ENCODE measurements around the gene PRKD1.
"Not testable (repeated sequence)": the region's sequence is repeated elsewhere in the genome, so short reads cannot be mapped to it uniquely, and the experiment has no call there.

PRKD1 gene

GRCh38 chr14:29734732-29735131, 192.9 kb downstream of the PRKD1 start:
- no peak for DNase-seq

- not testable (repeated sequence) for DNase-seq
Observed at GRCh38 chr14:29726560-29727331, 200.9 kb downstream of the PRKD1 start.

GRCh38 chr14:29724991-29725390, 202.7 kb downstream of the PRKD1 start:
- peak; percentile 99 for DNase-seq

GRCh38 chr14:29722831-29723230, 204.8 kb downstream of the PRKD1 start:
- DNase-seq, result no peak

GRCh38 chr14:29721586-29721985, 206.1 kb downstream of the PRKD1 start:
- no peak for DNase-seq

GRCh38 chr14:29717901-29718300, 209.7 kb downstream of the PRKD1 start:
- no peak for DNase-seq

- no peak for DNase-seq
Observed at GRCh38 chr14:29716150-29716549, 211.5 kb downstream of the PRKD1 start.

GRCh38 chr14:29712601-29713000, 215.0 kb downstream of the PRKD1 start:
- DNase-seq, result peak; percentile 95

GRCh38 chr14:29710015-29710414, 217.6 kb downstream of the PRKD1 start:
- no peak for DNase-seq

GRCh38 chr14:29709490-29709889, 218.2 kb downstream of the PRKD1 start:
- no peak for DNase-seq

- no peak for DNase-seq
Observed at GRCh38 chr14:29706700-29707099, 220.9 kb downstream of the PRKD1 start.

GRCh38 chr14:29705801-29706200, 221.8 kb downstream of the PRKD1 start:
- DNase-seq, result no peak

GRCh38 chr14:29689597-29689996, 238.1 kb downstream of the PRKD1 start:
- not testable (repeated sequence) for DNase-seq

GRCh38 chr14:29687866-29688265, 239.8 kb downstream of the PRKD1 start:
- no peak for DNase-seq

GRCh38 chr14:29687071-29687765, 240.4 kb downstream of the PRKD1 start:
- no peak for DNase-seq

GRCh38 chr14:29684926-29685325, 242.7 kb downstream of the PRKD1 start:
- DNase-seq, result no peak

GRCh38 chr14:29682789-29683188, 244.9 kb downstream of the PRKD1 start:
- DNase-seq, result no peak

GRCh38 chr14:29681316-29681715, 246.3 kb downstream of the PRKD1 start:
- DNase-seq, result no peak

- no peak for DNase-seq
Observed at GRCh38 chr14:29674566-29675285, 252.9 kb downstream of the PRKD1 start.

- DNase-seq, result no peak
Observed at GRCh38 chr14:29672831-29673230, 254.8 kb downstream of the PRKD1 start.

- no peak for DNase-seq
Observed at GRCh38 chr14:29671034-29671433, 256.6 kb downstream of the PRKD1 start.

- DNase-seq, result no peak
Observed at GRCh38 chr14:29668201-29668600, 259.4 kb downstream of the PRKD1 start.

GRCh38 chr14:29664515-29664914, 263.1 kb downstream of the PRKD1 start:
- no peak for DNase-seq

- DNase-seq, result no peak
Observed at GRCh38 chr14:29663281-29663801, 264.3 kb downstream of the PRKD1 start.

All from SHP77 treated with DMSO at 0.1 percent for 48 hours (cell line).